NT2/D1 (cell line): ENCODE results near the gene TTC4.
"Not testable (repeated sequence)": the region's sequence is repeated elsewhere in the genome, so short reads cannot be mapped to it uniquely, and the experiment has no call there.

Source experiments
- YY1 ChIP-seq: IDR thresholded peaks from 2 replicates; pipeline ENCODE4 v1.6.1; 2011; ENCODE audit not compliant: insufficient read length, insufficient read depth
- ZNF274 ChIP-seq: IDR thresholded peaks from 2 replicates; pipeline ENCODE4 v1.6.1; 2011; ENCODE audit warnings: mild to moderate bottlenecking, low read depth, low read length

GRCh38 chr1:54775828-54776721 lies 60.4 kb downstream of the TTC4 start:
- not testable (repeated sequence) for TF ChIP-seq YY1, ZNF274
